Activated naive CD4-positive, alpha-beta T cell treated with anti-CD3 and anti-CD28 coated beads for 36 hours (primary cell): Measurements from ENCODE around the gene VASH2. TPM values are rescaled to one million over a fixed set of nuclear protein-coding genes. Genes with fewer than 3 reads are reported as not detected.

Experiments
- CTCF ChIA-PET: fragments of 350-600 bp; sonication (Branson Sonifier 250); formaldehyde crosslinking; loops from one replicate; lab custom pipeline; 2021; ENCODE audit warnings: antibody characterized with exemption; lab: Charles Lee
- DNase-seq: peaks from one replicate; pipeline ENCODE4 v3.0.0-alpha.2; 2020
- H3K27ac Mint-ChIP-seq: one replicate; pipeline ENCODE4 v1.8.0; 2021; ENCODE audit warnings: mild to moderate bottlenecking, mixed read lengths
- H3K27me3 Mint-ChIP-seq: one replicate; pipeline ENCODE4 v1.8.0; 2021; ENCODE audit warnings: low read depth, mixed read lengths
- H3K36me3 Mint-ChIP-seq: one replicate; pipeline ENCODE4 v1.8.0; 2021; ENCODE audit warnings: low read depth, mixed read lengths
- H3K4me1 Mint-ChIP-seq: one replicate; pipeline ENCODE4 v1.8.0; 2021; ENCODE audit warnings: low read depth, mixed read lengths
- H3K4me3 Mint-ChIP-seq: one replicate; pipeline ENCODE4 v1.8.0; 2021; ENCODE audit warnings: mild to moderate bottlenecking, moderate library complexity, mixed read lengths
- H3K9me3 Mint-ChIP-seq: one replicate; pipeline ENCODE4 v1.8.0; 2021; ENCODE audit warnings: mixed read lengths
- intact Hi-C: fragments of 100-400 bp; cut with micrococcal nuclease; formaldehyde crosslinking; loops from one replicate; pipeline ENCODE4 v1.15.1; 2023
- total RNA-seq, 2 experiments: library from RNA; stranded (reverse); gene quantifications; one replicate each; pipeline ENCODE4 v1.2.3, GENCODE V29; 2021

Gene VASH2
- total RNA-seq, 2 experiments from 2014 or later: 0.38 to 1.2 TPM

- Mint-ChIP-seq H3K9me3 (peaks cover 4% of the 10 kb centered on the region), H3K27me3 (peaks cover 33% of the 10 kb centered on the region), H3K27ac (no peak overlapping the region), H3K36me3 (no peaks in the 10 kb centered on the region), H3K4me1 (no peaks in the 10 kb centered on the region), H3K4me3 (no peak overlapping the region)
- DNase-seq: no peak
- intact Hi-C loops: no loop called here
- CTCF ChIA-PET: no interaction called here
Observed at GRCh38 chr1:213034713-213035112, 84.4 kb downstream of the VASH2 start.

GRCh38 chr1:213035573-213035972 is 85.2 kb downstream of the VASH2 start:
- Mint-ChIP-seq H3K27me3 (peaks cover 28% of the 10 kb centered on the region), H3K9me3 (peaks cover 4% of the 10 kb centered on the region), H3K4me1 (no peaks in the 10 kb centered on the region), H3K4me3 (no peak overlapping the region), H3K36me3 (no peaks in the 10 kb centered on the region), H3K27ac (no peak overlapping the region)
- CTCF ChIA-PET: no interaction called here
- DNase-seq: no peak
- intact Hi-C loops: no loop called here

Other genes starting within 250 kb of the VASH2 start
- 10 to 100 TPM; 21.2 to 23.7 TPM for gene NSL1, start 158.8 kb upstream of the VASH2 start, total RNA-seq
- 10 to 100 TPM; 14.9 to 16.9 TPM for gene TATDN3, start 158.6 kb upstream of the VASH2 start, total RNA-seq
- gene SPATA45, start 102.9 kb upstream of the VASH2 start, total RNA-seq: not detected
- 1 to 10 TPM; 6.0 to 7.3 TPM for gene FLVCR1, start 92.3 kb upstream of the VASH2 start, total RNA-seq
- gene ANGEL2, start 65.3 kb downstream of the VASH2 start, total RNA-seq: 10 to 100 TPM; 39.5 to 42.9 TPM
- 1 to 10 TPM; 5.4 to 6.1 TPM for gene RPS6KC1, start 100.7 kb downstream of the VASH2 start, total RNA-seq